HG02970 (cell line): ENCODE data around the gene SULF2.

Experiments
- ATAC-seq: cut with Tn5 transposase; IDR thresholded peaks from one replicate; pipeline ENCODE4 v1.9.1; 2021; ENCODE audit warnings: mild to moderate bottlenecking, moderate library complexity, moderate number of reproducible peaks; ENCODE audit not compliant: unreplicated experiment, low FRiP score

Gene SULF2

DNA sequence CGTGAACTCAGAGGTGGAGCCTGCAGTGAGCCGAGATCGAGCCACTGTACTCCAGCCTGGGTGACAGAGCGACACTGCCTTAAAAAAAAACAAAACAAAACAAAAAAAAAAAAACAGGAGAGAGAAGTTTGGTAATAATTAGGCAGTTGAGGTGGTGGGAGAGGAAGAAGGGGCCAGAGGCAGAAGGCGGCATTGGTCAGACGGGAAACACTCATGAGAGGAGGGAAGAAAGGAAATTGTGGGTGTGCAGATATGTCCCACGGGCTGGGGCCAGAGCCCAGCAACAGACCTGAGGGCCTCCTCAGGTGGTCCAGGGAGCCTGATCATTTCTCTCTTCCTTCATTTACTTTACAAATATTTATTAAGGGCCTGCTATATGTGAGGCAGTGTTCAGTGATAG is 20.0 kb downstream of the SULF2 start:
- ATAC-seq = no peak

DNA sequence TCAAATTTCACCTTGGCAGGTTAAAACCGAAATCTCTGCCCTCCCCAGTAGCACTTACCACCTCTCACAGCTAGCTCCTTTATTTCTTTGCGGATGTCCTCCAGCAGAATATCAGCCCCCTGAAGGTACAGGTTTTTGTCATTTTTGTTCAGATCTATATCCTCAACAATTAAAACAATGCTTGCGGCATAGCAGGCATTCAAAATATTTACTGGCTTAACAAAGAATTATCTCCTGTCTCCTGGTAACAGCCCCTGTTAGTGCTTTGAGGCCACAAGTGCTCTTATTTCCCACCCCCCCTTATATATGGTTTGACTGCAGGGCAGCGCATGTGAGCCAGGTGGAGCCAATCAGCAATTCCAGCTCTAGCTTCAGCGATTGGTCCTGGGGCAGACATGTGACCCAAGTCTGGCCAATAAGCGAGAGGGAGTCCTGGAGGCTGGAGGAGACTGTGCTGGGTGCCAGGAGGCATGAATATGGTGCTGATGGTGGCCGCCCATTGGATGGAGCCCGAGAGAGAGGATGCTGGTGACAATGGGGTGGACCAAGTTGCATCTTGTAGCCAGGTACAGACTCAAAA is 21.0 kb downstream of the SULF2 start:
- ATAC-seq = no peak

- ATAC-seq = no peak
Measured at GRCh38 chr20:47762699-47763268, 22.5 kb downstream of the SULF2 start.

GRCh38 chr20:47761482-47762047 is 23.7 kb downstream of the SULF2 start:
- no peak for ATAC-seq

DNA sequence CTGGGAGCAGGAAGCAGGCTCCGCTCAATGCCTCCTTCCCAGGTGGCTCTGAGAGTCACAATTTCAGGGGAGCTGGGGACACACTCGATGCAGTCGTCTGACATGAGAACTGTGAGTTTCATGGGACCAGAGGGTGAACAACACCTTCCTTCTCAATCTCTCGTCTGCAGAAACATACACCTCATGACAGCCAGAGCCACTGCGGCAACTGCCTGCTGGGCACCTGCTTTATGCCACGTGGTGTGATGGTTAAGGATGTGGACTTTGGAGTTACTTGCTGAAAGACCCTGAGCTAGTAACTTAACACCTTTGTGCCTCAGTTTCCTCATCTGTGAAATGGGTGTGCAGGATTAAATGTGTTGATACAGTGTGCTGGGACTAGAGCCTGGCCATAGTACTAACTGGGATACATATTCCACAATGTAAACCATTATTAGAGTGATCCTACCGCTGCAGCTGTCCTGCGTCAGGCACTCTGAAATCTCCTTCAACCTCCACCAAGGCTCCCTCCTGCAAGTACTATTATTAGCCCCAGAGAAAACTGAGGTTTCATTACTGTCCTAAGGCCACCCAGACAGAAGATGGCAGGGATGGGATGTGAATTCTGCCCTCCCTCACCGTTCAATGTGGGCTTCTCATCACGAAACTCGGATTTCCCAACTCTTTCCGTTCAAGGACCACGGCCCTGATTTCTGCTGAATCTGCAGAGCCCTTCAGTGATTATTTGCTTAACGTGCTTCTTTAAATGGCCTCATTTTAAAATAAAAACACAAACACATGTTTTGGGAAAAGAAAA is 24.4 kb downstream of the SULF2 start:
- ATAC-seq = no peak

DNA sequence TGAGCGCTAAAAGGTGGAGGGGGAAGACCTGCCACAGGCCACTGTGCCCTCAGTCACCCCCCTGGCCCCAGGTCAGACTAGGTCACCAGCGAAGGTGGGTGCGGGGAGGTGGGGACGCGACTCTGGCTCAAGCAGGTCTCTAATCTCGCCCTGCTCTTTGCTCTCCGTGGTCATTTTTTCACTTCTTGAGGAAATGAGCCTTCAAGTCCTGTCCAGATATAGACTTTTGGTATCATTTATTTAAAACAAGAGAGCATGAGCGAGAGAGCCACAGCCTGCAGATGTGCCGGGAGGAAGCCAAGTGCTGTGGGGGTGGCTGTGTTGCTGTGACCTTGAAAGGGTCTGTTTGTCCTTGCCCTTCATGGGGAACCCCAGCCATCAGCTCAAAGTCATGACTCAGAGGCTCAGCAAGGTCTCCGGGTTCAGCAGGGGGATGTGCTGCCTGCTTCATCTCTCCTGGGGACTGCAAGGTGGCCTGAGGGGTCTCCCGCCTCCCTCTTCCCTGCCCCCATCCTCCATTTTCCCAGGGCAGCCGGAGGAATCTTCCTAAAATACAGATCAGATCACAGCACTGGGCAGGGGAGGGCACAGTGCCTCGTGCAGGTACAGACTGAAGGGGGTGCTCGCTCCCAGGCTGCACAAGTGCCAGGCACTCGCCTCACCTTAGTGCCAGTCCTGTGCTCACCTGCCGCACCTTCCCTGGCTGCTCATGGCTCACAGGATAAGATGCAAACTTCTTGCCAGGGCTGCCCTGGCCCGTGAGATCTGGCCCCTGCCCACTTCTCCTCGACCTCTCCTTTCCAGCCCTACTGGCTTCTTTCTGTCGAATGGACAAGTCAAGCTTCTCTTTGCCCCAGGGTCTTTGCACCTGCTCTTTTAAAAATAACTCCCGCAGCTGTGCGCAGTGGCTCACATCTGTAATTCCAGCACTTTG is 26.5 kb downstream of the SULF2 start:
- no peak for ATAC-seq

GRCh38 chr20:47757145-47758035 is 27.9 kb downstream of the SULF2 start:
- no peak for ATAC-seq

DNA sequence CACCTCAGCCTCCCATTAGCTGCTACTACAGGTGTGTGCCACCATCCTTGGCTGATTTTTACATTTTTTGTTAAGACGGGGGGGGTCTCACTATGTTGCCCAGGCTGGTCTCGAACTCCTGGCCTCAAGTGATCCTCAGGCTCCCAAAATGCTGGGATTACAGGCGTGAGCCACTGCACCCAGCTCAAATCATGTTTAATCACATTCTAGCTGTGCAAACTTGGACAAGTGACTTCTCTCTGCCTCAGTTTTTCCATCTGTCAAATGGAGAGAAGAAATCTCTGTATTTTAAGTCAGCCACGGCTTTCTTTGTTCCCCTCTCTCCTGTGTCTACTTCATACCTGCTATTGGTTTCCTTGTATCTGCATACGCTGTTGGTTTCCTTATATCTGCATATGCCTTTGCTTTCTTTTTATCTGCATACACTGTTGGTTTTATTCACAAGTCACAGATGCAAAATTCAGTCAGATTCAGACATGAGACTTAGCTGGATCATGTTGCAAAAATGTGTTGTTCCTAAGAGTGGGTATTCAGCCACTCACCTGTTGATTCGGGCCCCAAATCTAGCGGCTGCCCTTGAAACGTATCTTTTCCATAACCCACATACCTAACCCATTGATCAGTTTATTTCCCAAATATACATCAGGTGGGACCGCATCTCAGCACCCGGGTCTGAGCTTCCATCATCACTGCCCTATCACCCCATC is 30.2 kb downstream of the SULF2 start:
- ATAC-seq = no peak

GRCh38 chr20:47754388-47754715 is 30.9 kb downstream of the SULF2 start:
- no peak for ATAC-seq

- ATAC-seq = no peak
Measured at GRCh38 chr20:47753576-47754387, 31.5 kb downstream of the SULF2 start.

DNA sequence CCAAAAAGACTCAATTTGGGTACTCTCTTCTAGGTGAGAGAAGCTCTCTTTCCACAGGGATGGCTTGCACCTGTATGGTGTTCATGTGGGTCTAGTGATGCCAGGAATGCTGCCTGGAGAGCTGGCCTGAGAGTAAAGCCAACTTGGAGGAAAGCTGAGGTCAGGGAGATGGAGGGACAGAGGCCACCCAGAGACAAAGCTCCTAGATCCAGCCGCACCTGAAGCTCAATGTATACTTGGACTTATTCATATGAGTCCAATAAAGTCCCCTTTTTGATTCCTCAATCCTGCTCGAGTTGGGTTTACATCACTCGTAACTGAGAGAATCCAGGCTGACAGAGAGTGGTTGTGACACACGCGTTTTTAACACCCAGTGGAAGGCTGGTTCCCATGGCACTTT is 33.8 kb downstream of the SULF2 start:
- ATAC-seq = no peak

- no peak for ATAC-seq
Measured at GRCh38 chr20:47749339-47749738, 35.9 kb downstream of the SULF2 start.

DNA sequence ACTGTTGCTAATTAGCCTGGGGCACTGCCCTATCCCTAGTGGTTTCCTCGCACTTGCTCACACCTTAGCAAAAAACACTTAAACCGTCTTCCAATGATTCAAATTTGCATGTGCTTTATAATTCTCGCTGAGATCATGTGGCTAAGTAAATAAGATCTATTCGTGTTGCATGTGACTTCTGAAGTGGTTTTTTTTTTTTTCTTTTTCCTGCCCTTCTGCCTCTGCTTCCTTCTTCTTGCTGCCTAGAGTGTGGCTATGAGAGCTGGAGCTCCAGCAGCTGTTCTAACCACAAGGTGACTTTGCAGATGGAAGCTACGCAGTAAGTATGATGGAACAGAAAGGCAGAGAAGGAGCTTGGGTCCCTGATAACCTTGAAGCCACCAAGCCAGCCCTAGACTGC is 36.5 kb downstream of the SULF2 start:
- ATAC-seq = no peak

DNA sequence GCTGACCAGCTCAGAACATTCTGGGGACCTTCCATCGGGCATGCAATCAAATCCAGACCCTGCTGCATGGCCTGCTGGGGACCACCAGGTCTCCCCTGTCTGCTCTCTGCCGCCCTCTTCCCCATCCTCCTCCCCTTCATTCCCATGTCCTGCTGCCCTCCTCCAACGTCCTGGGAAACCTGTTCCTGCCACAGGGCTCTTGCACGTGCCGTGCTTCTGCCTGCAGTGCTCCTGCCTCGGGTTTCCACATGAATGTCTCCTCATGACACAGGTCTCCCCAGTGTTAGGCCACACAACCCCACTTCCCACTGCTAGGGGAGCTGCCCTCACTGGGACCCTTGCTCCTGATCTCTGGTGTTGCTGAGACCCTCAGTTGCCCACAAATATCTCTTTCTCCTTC is 37.2 kb downstream of the SULF2 start:
- no peak for ATAC-seq

DNA sequence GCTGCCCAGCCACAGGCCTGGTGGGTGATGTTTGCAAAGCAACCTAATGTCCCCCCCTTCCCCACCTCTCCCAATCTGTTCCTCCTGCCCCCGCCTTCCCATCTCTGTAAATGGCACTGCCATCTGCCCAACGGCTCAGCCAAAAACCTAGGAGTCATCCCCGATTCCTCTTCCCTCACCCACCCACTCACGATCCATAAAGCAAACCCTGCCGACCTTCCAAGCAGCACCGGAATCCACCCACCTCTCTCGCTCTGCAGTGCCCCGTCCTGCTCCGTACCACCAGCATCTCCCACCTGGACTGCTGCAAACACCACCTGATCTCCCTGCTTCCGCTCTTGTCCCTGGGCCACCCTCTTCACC is 37.6 kb downstream of the SULF2 start:
- ATAC-seq = no peak

DNA sequence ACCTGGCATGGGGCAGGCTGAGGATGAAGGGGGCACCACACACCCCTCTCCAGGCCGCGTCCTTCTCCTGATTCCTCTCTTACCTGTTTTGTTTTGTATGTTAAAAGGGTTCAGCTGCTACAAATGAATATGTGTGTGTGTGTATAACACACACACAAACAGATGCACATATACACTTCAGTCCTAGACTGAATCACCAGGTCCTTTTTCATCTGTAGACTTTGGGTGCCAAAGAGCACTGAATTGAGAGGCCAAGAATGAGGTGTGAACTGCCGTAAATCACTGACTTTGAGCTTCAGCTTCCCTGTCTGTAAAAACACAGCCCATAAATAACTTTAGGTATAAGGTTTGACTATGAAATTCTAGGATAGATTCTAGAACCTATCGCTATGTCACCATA is 40.5 kb downstream of the SULF2 start:
- no peak for ATAC-seq

DNA sequence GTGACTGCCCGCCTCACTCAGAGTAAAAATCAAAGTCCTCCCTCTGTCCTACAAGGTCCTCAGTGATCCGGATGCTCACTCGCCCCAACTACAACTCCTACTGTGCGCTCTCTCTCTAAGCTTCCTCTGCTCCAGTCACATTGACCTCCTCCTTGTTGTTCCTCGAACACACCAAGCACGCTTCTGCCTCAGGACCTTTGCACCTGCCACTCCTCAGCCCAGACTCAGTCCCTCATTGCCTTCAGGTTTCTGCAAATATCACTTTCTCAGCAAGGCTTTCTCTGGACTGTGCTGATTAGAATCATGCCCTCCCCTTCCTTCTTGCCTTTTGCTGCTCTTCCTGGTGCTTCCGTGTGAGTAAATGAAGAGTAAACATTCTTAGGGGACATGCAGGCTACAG is 41.6 kb downstream of the SULF2 start:
- ATAC-seq = no peak
